G401 (cell line): ENCODE results near the gene CTBP2. TPM values are rescaled to one million over a fixed set of nuclear protein-coding genes. Genes with fewer than 3 reads are reported as not detected.
"Not testable (repeated sequence)": the region's sequence is repeated elsewhere in the genome, so short reads cannot be mapped to it uniquely, and the experiment has no call there.

ENCODE experiments used
- DNase-seq: peaks from one replicate; pipeline ENCODE4 v3.0.0-alpha.2; 2015; ENCODE audit warnings: low spot score
- in situ Hi-C: cut with HindIII; loops from 2 replicates; pipeline ENCODE4 v1.10.0; 2016; ENCODE audit warnings: low sequenced_read_pairs, mixed read lengths
- total RNA-seq: library from RNA; depleted of rRNA; stranded (reverse); fragments of >200 nt; shearing (Covaris generic); gene quantifications from 2 replicates; pipeline ENCODE4 v1.2.3, GENCODE V29; 2014

Gene CTBP2
- total RNA-seq, 1 experiment from 2014 or later = 98.5 TPM

GRCh38 chr10:125187238-125188194, 27.2 kb upstream of the CTBP2 start:
- in situ Hi-C loops = no loop called here
- no peak for DNase-seq

GRCh38 chr10:125186431-125187170, 26.2 kb upstream of the CTBP2 start:
- in situ Hi-C loops = no loop called here
- DNase-seq = no peak

- DNase-seq, in situ Hi-C loops: not testable (repeated sequence)
Observed at GRCh38 chr10:125179107-125179506, 18.7 kb upstream of the CTBP2 start.

GRCh38 chr10:125177641-125178640, 17.6 kb upstream of the CTBP2 start:
- in situ Hi-C loops = no loop called here
- DNase-seq = no peak

GRCh38 chr10:125175807-125176206, 15.4 kb upstream of the CTBP2 start:
- no peak for DNase-seq
- in situ Hi-C loops = no loop called here

GRCh38 chr10:125174360-125174759, 14.0 kb upstream of the CTBP2 start:
- in situ Hi-C loops = no loop called here
- DNase-seq = no peak

GRCh38 chr10:125172694-125173093, 12.3 kb upstream of the CTBP2 start:
- in situ Hi-C loops = no loop called here
- no peak for DNase-seq

- in situ Hi-C loops = no loop called here
- no peak for DNase-seq
Observed at GRCh38 chr10:125171402-125172306, 11.3 kb upstream of the CTBP2 start.

- in situ Hi-C loops = no loop called here
- DNase-seq = no peak
Observed at GRCh38 chr10:125169915-125170314, 9.6 kb upstream of the CTBP2 start.

- in situ Hi-C loops = no loop called here
Observed at GRCh38 chr10:125169279-125169678, 8.9 kb upstream of the CTBP2 start.

GRCh38 chr10:125166658-125167057, 6.3 kb upstream of the CTBP2 start:
- DNase-seq = no peak
- in situ Hi-C loops = no loop called here

More at GRCh38 chr10:125169279-125169678, 8.9 kb upstream of the CTBP2 start:
- DNase-seq = no peak

- no peak for DNase-seq
- in situ Hi-C loops = no loop called here
Observed at GRCh38 chr10:125165584-125166573, 5.5 kb upstream of the CTBP2 start.

- in situ Hi-C loops = no loop called here
- DNase-seq = no peak
Observed at GRCh38 chr10:125164421-125164820, 4.1 kb upstream of the CTBP2 start.

GRCh38 chr10:125163803-125164202, 3.4 kb upstream of the CTBP2 start:
- DNase-seq = no peak
- in situ Hi-C loops = no loop called here

- in situ Hi-C loops = not testable (repeated sequence)
Observed at GRCh38 chr10:125163312-125163711, 2.9 kb upstream of the CTBP2 start.

GRCh38 chr10:125162120-125162931, 2.0 kb upstream of the CTBP2 start:
- in situ Hi-C loops = no loop called here
- DNase-seq = no peak

More at GRCh38 chr10:125163312-125163711, 2.9 kb upstream of the CTBP2 start:
- not testable (repeated sequence) for DNase-seq
